ENCODE data around the gene ESRP2. TPM values are rescaled to one million over a fixed set of nuclear protein-coding genes. Genes with fewer than 3 reads are reported as not detected.

ESRP2 gene
- total RNA-seq, 1 experiment from 2014 or later = 0.19 TPM

- Histone ChIP-seq H3K27me3 (replicated peaks; ENCODE audit: insufficient read depth, low read depth, low read length, poor library complexity) (no peaks in the 10 kb centered on the region), H3K4me1 (ENCODE audit: insufficient read depth, low read length, poor library complexity, severe bottlenecking) (no peaks in the 10 kb centered on the region), H3K4me3 (ENCODE audit: low read depth, low read length, poor library complexity, severe bottlenecking) (no peak overlapping the region), H3K9me3 (ENCODE audit: low read depth, low read length, poor library complexity, severe bottlenecking) (no peaks in the 10 kb centered on the region), H3K27ac (ENCODE audit: low read depth, low read length, poor library complexity, severe bottlenecking) (no peak overlapping the region), H3K36me3 (ENCODE audit: insufficient read depth, low read length, poor library complexity, severe bottlenecking) (peaks cover 4% of the 10 kb centered on the region)
- ChIA-PET POLR2A (ENCODE audit: low non-redundant PET) (no interaction called here), CTCF (no interaction called here)
- no peak for DNase-seq (ENCODE audit: low spot score)
- intact Hi-C loops (cut with micrococcal nuclease; ENCODE audit: unreplicated experiment) = no loop called here
- TF ChIP-seq EZH2 (IDR thresholded peaks at IDR 0.05; ENCODE audit: borderline replicate concordance, low read depth, low read length, poor library complexity, severe bottlenecking) (no peak), CTCF (conservative IDR thresholded peaks at IDR 0.05; ENCODE audit: low read depth, low read length) (no peak)
- BruUV-seq (replicated peaks) = no TSS peak
These were observed 37.5 kb upstream of the ESRP2 start for GRCh38 chr16:68273459-68273858.

DNA sequence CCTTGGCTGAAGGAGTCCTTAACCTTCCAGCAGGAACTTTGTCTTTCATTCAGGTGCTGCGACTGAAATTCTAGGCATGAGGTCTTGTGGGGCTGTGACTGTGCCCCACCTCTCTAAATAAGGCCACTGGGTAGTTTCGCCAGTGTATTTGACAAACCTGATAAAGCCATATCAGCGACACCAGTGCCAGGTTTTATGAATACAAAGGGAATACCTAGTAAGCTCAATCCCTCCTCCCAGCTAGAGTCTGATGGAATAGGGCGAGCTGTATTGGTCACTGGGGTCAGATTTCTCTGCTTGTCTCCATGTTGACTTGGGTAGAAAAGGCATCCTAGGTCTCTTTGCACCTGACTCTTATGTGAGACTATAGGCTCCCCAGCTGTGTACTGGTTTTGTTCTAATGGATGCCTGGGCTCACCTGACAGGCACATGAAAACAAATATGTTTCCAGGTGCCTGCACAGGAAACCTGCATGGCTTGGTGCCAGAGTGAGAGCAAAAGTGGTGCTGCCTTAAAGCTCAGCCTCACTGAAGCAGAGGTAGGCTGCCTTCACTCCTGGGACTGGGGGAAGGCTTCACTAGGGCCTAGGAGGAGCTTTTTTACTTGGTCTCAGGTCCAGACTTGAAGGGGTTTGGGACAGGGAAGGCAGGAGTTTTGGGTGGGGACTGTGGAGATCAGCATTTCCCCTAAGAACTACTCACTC, 36.7 kb upstream of the ESRP2 start:
- H3K36me3 ChIP-seq (ENCODE audit: insufficient read depth, low read length, poor library complexity, severe bottlenecking) = peaks cover 4% of the 10 kb centered on the region
- no peaks in the 10 kb centered on the region for H3K9me3 ChIP-seq (ENCODE audit: low read depth, low read length, poor library complexity, severe bottlenecking)
- H3K27ac ChIP-seq (ENCODE audit: low read depth, low read length, poor library complexity, severe bottlenecking) = no peak overlapping the region
- no peak for TF ChIP-seq EZH2 (IDR thresholded peaks at IDR 0.05; ENCODE audit: borderline replicate concordance, low read depth, low read length, poor library complexity, severe bottlenecking)
- no peak for TF ChIP-seq CTCF (conservative IDR thresholded peaks at IDR 0.05; ENCODE audit: low read depth, low read length)
- peaks cover 3% of the 10 kb centered on the region for H3K4me1 ChIP-seq (ENCODE audit: insufficient read depth, low read length, poor library complexity, severe bottlenecking)
- CTCF ChIA-PET = no interaction called here
- H3K4me3 ChIP-seq (ENCODE audit: low read depth, low read length, poor library complexity, severe bottlenecking) = no peak overlapping the region
- POLR2A ChIA-PET (ENCODE audit: low non-redundant PET) = no interaction called here
- no TSS peak for BruUV-seq (replicated peaks)
- intact Hi-C loops (cut with micrococcal nuclease; ENCODE audit: unreplicated experiment) = no loop called here
- no peaks in the 10 kb centered on the region for H3K27me3 ChIP-seq (replicated peaks; ENCODE audit: insufficient read depth, low read depth, low read length, poor library complexity)
- no peak for DNase-seq (ENCODE audit: low spot score)

DNA sequence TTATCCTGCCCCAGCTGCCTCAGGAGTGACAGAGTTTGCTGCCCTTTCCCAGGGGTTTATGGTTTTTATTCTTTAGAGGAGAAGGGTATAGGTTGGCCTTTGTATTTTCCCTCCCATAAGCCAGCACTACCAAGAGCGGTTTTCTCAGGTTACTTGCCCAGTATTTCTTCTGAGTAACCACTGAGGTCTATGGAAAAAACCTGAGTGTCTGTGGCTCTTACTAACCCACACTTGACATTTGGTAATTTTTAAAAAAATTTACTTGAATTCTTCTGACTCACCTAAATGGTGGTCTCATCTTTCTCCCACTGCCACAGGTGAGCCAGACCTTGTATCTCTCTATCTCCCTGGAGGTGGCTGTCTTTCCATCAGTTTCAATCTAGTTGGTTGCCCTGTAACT, 34.4 kb upstream of the ESRP2 start:
- no peaks in the 10 kb centered on the region for H3K27me3 ChIP-seq (replicated peaks; ENCODE audit: insufficient read depth, low read depth, low read length, poor library complexity)
- intact Hi-C loops (cut with micrococcal nuclease; ENCODE audit: unreplicated experiment) = no loop called here
- no TSS peak for BruUV-seq (replicated peaks)
- no peak overlapping the region for H3K27ac ChIP-seq (ENCODE audit: low read depth, low read length, poor library complexity, severe bottlenecking)
- no peaks in the 10 kb centered on the region for H3K9me3 ChIP-seq (ENCODE audit: low read depth, low read length, poor library complexity, severe bottlenecking)
- H3K36me3 ChIP-seq (ENCODE audit: insufficient read depth, low read length, poor library complexity, severe bottlenecking) = peaks cover 4% of the 10 kb centered on the region
- peaks cover 10% of the 10 kb centered on the region for H3K4me1 ChIP-seq (ENCODE audit: insufficient read depth, low read length, poor library complexity, severe bottlenecking)
- CTCF ChIA-PET = no interaction called here
- H3K4me3 ChIP-seq (ENCODE audit: low read depth, low read length, poor library complexity, severe bottlenecking) = no peak overlapping the region
- DNase-seq (ENCODE audit: low spot score) = no peak
- TF ChIP-seq CTCF (conservative IDR thresholded peaks at IDR 0.05; ENCODE audit: low read depth, low read length) = no peak
- no peak for TF ChIP-seq EZH2 (IDR thresholded peaks at IDR 0.05; ENCODE audit: borderline replicate concordance, low read depth, low read length, poor library complexity, severe bottlenecking)
- POLR2A ChIA-PET (ENCODE audit: low non-redundant PET) = no interaction called here

Data from A673 (cell line).